ENCODE measurements around the gene ZNF740. TPM values are rescaled to one million over a fixed set of nuclear protein-coding genes. Genes with fewer than 3 reads are reported as not detected.

ZNF740 gene
- total RNA-seq, 1 donor from 2014 or later, result 67.2 TPM

DNA sequence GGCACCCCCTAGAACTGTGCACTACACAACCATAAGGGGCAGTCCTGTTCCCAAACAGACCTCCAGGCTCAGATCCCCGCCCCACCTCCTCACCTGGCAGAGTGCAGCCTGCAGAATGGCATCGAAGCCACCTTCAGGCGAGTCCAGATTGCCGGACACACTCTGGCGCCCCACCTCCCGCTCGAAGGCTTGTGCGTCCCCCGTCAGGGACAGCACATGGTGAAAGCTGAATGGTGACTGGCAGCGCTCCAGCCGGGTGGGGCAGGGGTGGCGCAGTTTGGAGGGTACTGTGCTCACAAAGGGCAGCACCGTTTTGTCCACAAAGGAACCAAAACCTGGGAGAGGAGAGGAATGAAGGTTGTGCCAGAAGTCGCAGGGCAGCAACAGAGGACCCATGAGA lies 16.0 kb downstream of the ZNF740 start:
- H3K27ac Mint-ChIP-seq, result peak overlapping the region; percentile 41
- no peaks in the 10 kb centered on the region for H3K27me3 Mint-ChIP-seq
- no peaks in the 10 kb centered on the region for H3K9me3 Mint-ChIP-seq
- no peak overlapping the region for H3K4me3 Mint-ChIP-seq
- ChIA-PET CTCF (interaction anchor here (1.6 to 3.1 kb wide), 5 partner anchors 12 to 312 kb away, joined by 5 to 65 read pairs (median 13); no protein-coding TSS in a partner anchor), POLR2A (interaction anchor here (0.6 to 6.1 kb wide), 3 partner anchors 11 to 273 kb away, joined by 5 to 66 read pairs (median 48); partner anchors contain the start of genes CSAD, ITGB7 and ZNF740)
- intact Hi-C loops (cut with micrococcal nuclease), result no loop called here
- no peak for DNase-seq
- no peak for ATAC-seq (ENCODE audit: low read depth)
- peaks cover 45% of the 10 kb centered on the region for H3K4me1 Mint-ChIP-seq
- peaks cover 78% of the 10 kb centered on the region for H3K36me3 Mint-ChIP-seq (ENCODE audit: low read depth)
- TF ChIP-seq, protein P1, sequence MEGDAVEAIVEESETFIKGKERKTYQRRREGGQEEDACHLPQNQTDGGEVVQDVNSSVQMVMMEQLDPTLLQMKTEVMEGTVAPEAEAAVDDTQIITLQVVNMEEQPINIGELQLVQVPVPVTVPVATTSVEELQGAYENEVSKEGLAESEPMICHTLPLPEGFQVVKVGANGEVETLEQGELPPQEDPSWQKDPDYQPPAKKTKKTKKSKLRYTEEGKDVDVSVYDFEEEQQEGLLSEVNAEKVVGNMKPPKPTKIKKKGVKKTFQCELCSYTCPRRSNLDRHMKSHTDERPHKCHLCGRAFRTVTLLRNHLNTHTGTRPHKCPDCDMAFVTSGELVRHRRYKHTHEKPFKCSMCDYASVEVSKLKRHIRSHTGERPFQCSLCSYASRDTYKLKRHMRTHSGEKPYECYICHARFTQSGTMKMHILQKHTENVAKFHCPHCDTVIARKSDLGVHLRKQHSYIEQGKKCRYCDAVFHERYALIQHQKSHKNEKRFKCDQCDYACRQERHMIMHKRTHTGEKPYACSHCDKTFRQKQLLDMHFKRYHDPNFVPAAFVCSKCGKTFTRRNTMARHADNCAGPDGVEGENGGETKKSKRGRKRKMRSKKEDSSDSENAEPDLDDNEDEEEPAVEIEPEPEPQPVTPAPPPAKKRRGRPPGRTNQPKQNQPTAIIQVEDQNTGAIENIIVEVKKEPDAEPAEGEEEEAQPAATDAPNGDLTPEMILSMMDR (IDR thresholded peaks at IDR 0.05), result no peak

DNA sequence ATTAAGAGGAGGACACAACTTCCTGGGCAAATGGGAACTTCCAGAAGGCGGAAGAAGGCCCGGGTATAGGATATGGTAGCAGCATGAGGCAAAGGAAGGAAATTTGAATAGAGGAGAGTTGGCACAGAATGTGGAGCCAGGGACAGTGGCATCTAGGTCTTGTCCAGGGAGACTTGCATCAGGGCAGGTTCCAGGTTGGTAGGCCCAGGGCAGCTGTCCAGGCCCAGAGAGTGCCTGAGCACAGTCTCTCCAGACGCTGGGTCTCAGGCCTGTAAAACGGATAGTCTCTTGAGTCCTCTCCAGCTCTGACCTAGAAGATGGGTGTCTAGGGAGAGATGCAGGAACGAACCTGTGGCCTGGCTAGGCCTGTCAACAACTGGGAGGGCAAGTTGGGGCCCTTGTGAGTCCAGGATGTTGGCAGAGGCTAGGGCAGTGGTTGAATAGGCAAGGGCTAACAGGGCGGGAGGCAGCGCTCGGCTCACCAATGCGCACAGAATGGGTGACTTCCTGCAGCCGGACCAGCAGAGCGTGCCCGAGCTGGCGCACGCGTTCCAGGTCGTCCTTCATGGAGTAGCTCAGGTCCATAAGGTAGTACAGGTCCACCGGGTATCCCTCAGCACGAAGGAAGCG lies 16.6 kb downstream of the ZNF740 start:
- no peak for DNase-seq
- ChIA-PET POLR2A (interaction anchor here (0.6 to 6.1 kb wide), 10 partner anchors 10 to 272 kb away, joined by 3 to 66 read pairs (median 5); partner anchors contain the start of genes CSAD, EIF4B, ITGB7 and ZNF740), CTCF (interaction anchor here (0.6 to 3.3 kb wide), 18 partner anchors 9 to 311 kb away, joined by 3 to 65 read pairs (median 5); partner anchors contain the start of genes CSAD, PFDN5, SOAT2 and SPRYD3)
- ATAC-seq (ENCODE audit: low read depth), result no peak
- Mint-ChIP-seq H3K27ac (peak overlapping the region; percentile 41), H3K4me1 (peaks cover 49% of the 10 kb centered on the region), H3K27me3 (no peaks in the 10 kb centered on the region), H3K4me3 (no peak overlapping the region), H3K36me3 (ENCODE audit: low read depth) (peaks cover 71% of the 10 kb centered on the region), H3K9me3 (no peaks in the 10 kb centered on the region)
- TF ChIP-seq, protein P1 (IDR thresholded peaks at IDR 0.05), result no peak
- intact Hi-C loops (cut with micrococcal nuclease), result loop anchor here (1.0 kb wide), 1 partner anchor 38 kb away; no protein-coding TSS in a partner anchor

- Mint-ChIP-seq H3K36me3 (ENCODE audit: low read depth) (peaks cover 57% of the 10 kb centered on the region), H3K9me3 (no peaks in the 10 kb centered on the region), H3K27ac (peak overlapping the region; percentile 83), H3K4me1 (peaks cover 61% of the 10 kb centered on the region), H3K4me3 (peak overlapping the region; percentile 73), H3K27me3 (no peaks in the 10 kb centered on the region)
- CTCF ChIA-PET, result interaction anchor here (0.6 to 3.3 kb wide), 14 partner anchors 8 to 310 kb away, joined by 3 to 65 read pairs (median 7); partner anchors contain the start of genes CSAD and ZNF740
- POLR2A ChIA-PET, result interaction anchor here (0.6 to 6.1 kb wide), 14 partner anchors 9 to 182 kb away, joined by 3 to 66 read pairs (median 3); partner anchors contain the start of genes AAAS, CSAD, ITGB7 and MYG1
- DNase-seq, result no peak
- TF ChIP-seq, protein P1 (IDR thresholded peaks at IDR 0.05), result no peak
- no peak for ATAC-seq (ENCODE audit: low read depth)
- intact Hi-C loops (cut with micrococcal nuclease), result no loop called here
Observed at GRCh38 chr12:53198486-53199110, 18.1 kb downstream of the ZNF740 start.

DNA sequence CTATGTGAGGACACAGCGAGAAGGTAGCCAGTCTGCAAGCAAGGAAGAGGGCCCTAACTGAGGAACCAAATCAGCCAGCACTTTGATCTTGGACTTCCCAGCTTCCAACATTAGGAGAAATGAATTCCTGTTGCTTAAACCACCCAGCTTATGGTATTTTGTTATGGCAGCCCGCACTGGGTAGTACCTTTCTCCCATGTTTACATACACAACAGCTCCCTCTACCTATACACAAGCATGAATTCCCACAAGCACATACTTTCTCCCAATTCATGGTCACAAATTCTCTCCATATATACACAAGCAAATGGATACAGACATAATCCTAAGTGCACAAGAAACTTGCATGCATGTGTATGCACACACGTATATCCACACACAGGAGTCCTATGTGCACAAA lies 19.2 kb downstream of the ZNF740 start:
- H3K4me1 Mint-ChIP-seq, result peaks cover 72% of the 10 kb centered on the region
- TF ChIP-seq, protein P1 (IDR thresholded peaks at IDR 0.05), result no peak
- H3K27me3 Mint-ChIP-seq, result no peaks in the 10 kb centered on the region
- peak overlapping the region; percentile 86 for H3K27ac Mint-ChIP-seq
- peaks cover 48% of the 10 kb centered on the region for H3K36me3 Mint-ChIP-seq (ENCODE audit: low read depth)
- ChIA-PET CTCF (interaction anchor here (1.0 to 3.3 kb wide), 8 partner anchors 9 to 146 kb away, joined by 3 to 65 read pairs (median 5); partner anchors contain the start of genes CSAD and ZNF740), POLR2A (interaction anchor here (0.5 to 6.1 kb wide), 13 partner anchors 8 to 301 kb away, joined by 3 to 66 read pairs (median 8); partner anchors contain the start of genes AAAS, CSAD, ITGB7 and TARBP2)
- intact Hi-C loops (cut with micrococcal nuclease), result loop anchor here (1.0 kb wide), 2 partner anchors 10 to 19 kb away; partner anchors contain the start of genes CSAD and ZNF740
- H3K9me3 Mint-ChIP-seq, result no peaks in the 10 kb centered on the region
- DNase-seq (no peak), ATAC-seq (ENCODE audit: low read depth) (no peak)
- H3K4me3 Mint-ChIP-seq, result peak overlapping the region; percentile 64

Measured in activated B cell treated with CpG ODN at 0.5 μM for 24 hours (primary cell).